GM18517 (cell line): ENCODE results near the gene ABCC3.

Experiments used
- ATAC-seq: cut with Tn5 transposase; IDR thresholded peaks from one replicate; pipeline ENCODE4 v1.9.1; 2021; ENCODE audit warnings: mild to moderate bottlenecking, moderate library complexity; ENCODE audit not compliant: unreplicated experiment

The ABCC3 gene

GRCh38 chr17:50683434-50684287, 49.0 kb downstream of the ABCC3 start:
- no peak for ATAC-seq

- no peak for ATAC-seq
Measured at GRCh38 chr17:50684288-50684611, 49.6 kb downstream of the ABCC3 start.

DNA sequence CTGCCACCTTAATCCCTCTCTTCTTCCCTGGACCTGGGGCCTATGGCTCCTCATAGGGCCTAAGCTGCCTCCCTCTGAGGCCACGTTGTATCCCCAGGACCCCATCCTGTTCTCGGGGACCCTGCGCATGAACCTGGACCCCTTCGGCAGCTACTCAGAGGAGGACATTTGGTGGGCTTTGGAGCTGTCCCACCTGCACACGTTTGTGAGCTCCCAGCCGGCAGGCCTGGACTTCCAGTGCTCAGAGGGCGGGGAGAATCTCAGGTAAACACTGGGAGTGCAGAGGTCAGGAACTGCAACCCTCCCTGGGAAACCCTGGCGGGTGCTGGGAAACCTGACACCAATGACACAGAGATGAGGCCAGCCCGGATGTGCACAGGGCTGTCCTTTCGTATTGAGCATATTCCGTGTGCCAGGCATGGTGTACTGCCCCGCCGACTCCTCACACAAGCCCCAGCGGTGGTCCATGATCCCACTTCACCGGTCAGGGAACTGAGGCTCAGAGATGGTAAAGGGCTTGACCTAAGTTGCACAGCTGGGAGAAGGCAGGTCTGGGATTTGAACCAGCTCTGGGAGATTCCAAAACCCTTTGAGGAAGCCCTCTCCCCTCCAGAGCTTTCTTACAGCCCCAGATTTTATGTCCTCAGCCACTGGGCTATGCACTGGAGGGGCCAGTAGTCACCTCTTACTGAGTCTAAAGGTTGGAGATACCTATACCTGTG, 50.1 kb downstream of the ABCC3 start:
- no peak for ATAC-seq

- ATAC-seq: no peak
Measured at GRCh38 chr17:50685334-50685665, 50.6 kb downstream of the ABCC3 start.

GRCh38 chr17:50685691-50686493, 51.2 kb downstream of the ABCC3 start:
- ATAC-seq: no peak

GRCh38 chr17:50686494-50687199, 52.0 kb downstream of the ABCC3 start:
- ATAC-seq: no peak

GRCh38 chr17:50687200-50688066, 52.8 kb downstream of the ABCC3 start:
- ATAC-seq: no peak

DNA sequence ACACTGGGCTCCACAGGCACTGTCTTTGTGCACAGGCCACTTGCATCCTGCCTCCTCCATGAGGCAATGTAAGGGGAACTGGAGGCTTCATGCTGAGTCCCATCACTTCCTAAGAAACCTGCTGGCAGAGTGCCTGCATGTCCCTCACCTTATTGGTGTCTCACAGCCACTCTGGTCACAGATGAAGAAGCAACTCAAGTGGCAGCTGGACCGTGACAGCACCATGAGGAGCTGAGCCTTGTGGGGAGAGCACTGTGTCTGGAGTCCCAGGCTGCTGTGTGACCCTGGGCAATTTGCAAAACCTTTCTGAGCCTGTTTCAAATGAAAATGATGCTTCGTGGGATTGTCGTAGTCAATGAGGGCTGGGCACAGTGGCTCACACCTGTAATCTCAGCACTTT, 53.6 kb downstream of the ABCC3 start:
- no peak for ATAC-seq

- no peak for ATAC-seq
Measured at GRCh38 chr17:50689251-50689650, 54.6 kb downstream of the ABCC3 start.

DNA sequence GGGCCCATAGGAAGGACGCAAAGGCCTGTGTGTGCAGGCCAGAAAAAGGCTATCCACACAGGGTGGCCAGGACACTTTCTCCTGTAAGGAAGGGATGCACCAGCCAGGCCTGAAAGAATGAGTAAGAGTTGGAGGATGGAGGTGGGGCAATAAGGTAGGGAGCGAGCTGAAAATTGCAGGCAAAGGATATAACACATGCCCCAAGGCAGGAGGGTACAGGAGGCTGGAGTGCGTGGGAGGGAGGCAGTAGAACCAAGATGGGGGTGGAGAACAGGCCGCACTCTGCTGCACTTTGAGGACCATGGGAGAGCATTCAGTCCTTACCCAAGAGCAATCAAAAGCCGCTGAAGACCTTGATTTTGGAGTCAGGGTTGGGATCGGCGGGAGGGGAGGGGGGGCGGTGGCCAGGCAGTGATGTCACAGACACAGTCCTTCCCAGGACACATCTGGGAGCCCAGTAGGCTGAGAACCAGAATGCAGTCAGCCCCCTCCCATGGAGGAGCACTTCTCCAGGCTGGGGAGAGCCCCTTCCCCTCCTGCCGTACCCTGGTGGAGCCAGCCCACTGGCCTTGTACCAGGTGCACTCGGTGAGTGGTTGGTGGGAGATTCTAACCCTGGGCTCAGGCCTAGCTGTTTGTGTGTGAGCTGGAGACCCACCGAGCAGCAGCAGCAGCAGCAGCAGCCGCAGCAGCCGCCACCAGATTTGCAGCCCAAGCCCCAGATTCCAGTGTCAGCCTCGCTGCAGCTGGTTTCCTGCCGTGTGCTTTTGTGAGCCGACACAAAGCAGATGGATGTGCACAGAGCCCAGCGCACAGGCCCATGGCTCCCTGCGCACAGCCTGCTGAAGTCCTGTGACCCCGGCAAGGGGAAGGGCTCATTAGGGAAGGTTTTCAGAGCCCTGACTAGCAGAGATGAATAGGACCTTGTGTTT, 55.5 kb downstream of the ABCC3 start:
- ATAC-seq: no peak

DNA sequence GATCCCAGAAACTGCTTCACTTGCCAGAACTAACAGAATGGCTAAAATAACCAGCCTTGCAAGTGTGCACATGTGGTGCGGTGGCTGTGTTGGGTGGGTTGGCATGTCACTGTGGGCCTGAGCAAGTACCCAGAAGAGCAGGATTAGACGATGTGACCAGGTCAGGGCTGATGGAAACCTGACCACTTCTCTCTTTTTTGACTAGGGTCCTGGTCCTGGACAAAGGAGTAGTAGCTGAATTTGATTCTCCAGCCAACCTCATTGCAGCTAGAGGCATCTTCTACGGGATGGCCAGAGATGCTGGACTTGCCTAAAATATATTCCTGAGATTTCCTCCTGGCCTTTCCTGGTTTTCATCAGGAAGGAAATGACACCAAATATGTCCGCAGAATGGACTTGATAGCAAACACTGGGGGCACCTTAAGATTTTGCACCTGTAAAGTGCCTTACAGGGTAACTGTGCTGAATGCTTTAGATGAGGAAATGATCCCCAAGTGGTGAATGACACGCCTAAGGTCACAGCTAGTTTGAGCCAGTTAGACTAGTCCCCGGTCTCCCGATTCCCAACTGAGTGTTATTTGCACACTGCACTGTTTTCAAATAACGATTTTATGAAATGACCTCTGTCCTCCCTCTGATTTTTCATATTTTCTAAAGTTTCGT, 56.3 kb downstream of the ABCC3 start:
- ATAC-seq: no peak

DNA sequence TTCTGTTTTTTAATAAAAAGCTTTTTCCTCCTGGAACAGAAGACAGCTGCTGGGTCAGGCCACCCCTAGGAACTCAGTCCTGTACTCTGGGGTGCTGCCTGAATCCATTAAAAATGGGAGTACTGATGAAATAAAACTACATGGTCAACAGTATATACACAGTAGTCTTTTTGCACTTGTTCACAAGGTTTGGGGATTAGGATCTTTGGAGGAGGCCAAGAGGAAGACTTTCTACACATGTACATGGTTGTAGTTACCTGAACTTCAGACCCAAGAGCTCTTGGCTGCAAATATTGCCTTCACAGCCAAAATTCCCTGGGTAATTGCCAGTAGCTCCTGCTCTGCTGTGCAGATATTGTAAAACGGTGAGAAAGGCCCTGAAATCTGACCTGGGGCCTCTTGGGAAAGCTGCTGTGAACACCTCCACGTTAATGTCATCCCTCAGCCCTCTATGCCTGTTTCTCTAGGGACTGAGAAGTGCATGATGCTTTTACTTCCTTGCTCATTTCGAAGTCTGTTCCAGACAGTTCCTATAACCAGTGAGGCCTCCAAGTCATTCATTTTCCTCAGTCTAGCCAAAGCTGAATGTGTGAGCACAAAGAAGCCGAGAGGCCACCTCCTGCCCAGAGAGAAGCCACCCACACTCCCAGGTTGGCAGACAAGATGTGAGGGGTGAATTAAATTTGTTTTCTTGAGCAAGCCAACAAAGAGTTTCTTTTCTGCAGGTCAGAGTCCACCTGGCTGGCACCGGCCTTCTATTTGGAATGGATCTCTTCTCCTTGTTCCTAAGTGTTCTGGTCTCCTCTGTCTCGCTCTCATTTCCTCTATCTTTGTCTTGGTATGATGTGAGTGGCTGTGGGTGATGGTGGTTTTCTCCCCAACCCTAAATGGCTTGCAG, 57.1 kb downstream of the ABCC3 start:
- ATAC-seq: no peak

GRCh38 chr17:50692448-50693035, 57.9 kb downstream of the ABCC3 start:
- ATAC-seq: no peak

DNA sequence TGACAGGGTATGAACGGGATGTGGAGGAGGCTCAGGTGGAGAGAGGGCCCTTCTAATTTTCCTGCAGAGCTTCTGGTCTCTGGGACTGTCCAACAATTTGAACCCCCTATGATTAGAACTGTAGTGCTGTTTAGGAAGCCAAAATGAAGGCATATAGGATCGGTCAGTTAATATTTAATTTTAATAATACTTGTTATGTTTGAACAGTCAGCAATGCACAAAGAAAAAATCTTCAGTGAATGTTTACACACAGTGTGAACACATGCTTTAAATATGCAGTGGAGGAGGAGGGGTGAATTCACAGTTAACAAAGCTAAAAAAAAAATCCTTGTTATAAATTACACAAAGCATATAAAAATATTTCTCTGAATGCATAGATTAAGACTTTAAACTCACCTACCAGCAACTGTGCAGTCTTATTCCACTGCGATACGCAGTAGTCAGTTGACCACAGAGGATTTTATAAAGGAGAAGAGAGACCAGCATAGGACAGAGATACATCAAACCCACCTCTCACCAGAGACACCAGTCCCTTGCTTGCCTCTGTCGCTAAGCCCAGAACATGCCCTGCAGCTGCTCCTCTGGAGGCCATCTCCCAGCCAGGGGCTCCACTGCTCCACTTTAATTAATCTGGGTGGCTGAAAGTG, 58.5 kb downstream of the ABCC3 start:
- ATAC-seq: no peak

DNA sequence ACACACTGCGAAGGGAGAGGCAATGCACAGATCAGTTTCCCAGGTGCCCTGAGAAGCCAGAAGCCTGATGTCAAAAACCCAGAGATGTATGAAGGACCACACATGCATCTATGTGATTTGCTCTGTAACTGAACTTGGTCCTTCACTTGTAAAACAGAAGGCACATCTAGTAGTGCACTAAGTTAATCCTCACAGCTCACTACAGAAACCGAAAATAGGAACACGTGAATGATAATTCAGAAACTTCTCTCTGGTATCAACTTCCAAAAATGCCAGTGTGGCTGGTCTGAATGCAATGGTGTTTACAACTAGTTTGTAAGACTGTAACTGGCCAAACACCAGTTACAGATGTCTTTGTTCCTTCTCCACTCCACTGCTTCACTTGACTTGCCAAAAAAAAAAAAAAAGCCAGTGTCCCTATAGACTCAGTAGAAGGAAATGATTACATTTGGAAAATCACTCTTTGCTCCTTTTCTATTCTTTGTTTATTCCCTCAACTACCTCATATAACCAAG, 61.7 kb downstream of the ABCC3 start:
- ATAC-seq: no peak

GRCh38 chr17:50697062-50697461, 62.4 kb downstream of the ABCC3 start:
- no peak for ATAC-seq
